HG03064 (cell line): ENCODE results near the gene MPP2.
"Not testable (repeated sequence)": the region's sequence is repeated elsewhere in the genome, so short reads cannot be mapped to it uniquely, and the experiment has no call there.

Experiments
- ATAC-seq: cut with Tn5 transposase; IDR thresholded peaks from one replicate; pipeline ENCODE4 v1.9.1; 2021; ENCODE audit warnings: low read depth; ENCODE audit not compliant: unreplicated experiment

Gene MPP2, protein sequence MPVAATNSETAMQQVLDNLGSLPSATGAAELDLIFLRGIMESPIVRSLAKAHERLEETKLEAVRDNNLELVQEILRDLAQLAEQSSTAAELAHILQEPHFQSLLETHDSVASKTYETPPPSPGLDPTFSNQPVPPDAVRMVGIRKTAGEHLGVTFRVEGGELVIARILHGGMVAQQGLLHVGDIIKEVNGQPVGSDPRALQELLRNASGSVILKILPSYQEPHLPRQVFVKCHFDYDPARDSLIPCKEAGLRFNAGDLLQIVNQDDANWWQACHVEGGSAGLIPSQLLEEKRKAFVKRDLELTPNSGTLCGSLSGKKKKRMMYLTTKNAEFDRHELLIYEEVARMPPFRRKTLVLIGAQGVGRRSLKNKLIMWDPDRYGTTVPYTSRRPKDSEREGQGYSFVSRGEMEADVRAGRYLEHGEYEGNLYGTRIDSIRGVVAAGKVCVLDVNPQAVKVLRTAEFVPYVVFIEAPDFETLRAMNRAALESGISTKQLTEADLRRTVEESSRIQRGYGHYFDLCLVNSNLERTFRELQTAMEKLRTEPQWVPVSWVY

DNA sequence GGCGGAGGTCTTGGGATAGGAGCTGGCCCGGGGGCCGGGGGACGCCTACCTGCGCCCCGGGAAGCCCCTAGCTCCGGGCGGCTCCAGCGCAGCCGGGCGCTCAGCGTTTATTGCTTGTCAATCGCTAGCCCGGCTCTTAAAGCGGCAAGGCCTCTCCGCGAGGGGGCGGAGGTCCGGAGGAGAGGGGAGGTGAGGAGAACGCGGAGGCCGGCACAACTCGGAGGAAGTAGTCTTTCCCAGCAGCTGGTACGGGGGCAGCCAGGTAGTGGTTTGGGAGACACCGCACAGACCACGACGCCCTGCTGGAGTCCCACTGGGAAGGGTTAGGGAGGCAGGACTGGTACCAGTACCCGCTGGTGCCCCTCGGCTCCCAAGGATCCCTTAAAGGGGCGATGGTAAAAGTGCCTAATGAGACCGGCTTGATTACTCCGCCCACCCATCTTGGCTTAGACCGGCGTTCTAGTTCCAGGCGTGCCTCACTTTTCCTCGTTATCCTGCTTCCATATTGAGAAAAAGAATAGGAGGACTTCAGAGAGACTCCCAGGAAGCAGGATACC, at the start of gene MPP2:
TSS of gene MPP2 (minus strand) at position 112 of the 557 bp plus-strand sequence. CDS start 3,076 bp downstream, outside the sequence.
- no peak for ATAC-seq

DNA sequence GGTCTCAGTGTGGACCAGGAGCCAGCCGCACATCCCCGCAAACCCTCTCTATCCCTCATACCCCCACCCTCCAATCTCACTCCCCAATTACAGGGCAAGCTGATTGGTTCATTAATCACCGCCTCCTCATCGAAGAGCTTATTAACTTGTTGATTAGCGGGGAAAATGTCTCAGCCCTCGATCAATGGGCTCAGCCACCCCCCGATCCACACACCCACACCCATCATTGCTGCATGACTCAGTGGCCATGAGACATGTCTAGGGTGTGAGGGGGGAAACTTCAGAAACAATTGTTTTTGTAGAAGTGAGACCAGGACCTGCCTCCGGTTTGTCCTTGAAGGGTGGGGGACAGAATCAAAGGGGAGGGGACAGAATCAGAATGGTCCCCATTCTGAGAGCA, 48.9 kb upstream of the MPP2 start:
- ATAC-seq = no peak

DNA sequence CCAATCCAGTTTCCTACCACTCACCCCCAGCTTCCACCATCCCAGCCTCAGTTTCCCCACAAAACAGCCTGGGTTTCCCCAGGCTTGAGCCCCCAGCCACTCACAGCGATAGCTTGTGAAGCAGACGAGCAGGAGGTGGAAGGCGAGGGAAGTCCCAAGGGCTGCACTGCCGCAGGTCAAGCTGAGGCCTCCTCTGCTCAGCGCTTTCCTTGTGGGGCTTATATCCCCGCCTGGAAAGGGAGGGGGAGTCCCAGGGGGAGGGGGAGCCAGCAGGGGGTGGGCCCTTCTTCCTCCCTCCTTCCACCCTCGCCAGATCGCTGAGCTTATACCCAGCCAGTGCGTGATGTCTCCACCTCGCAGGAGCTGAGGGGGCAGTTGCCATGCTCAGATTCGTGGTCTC, 46.4 kb upstream of the MPP2 start, which contains the start of gene PYY:
TSS of gene PYY (minus strand) at position 195 of the 400 bp plus-strand sequence. CDS start 457 bp downstream, outside the sequence.
- no peak for ATAC-seq

DNA sequence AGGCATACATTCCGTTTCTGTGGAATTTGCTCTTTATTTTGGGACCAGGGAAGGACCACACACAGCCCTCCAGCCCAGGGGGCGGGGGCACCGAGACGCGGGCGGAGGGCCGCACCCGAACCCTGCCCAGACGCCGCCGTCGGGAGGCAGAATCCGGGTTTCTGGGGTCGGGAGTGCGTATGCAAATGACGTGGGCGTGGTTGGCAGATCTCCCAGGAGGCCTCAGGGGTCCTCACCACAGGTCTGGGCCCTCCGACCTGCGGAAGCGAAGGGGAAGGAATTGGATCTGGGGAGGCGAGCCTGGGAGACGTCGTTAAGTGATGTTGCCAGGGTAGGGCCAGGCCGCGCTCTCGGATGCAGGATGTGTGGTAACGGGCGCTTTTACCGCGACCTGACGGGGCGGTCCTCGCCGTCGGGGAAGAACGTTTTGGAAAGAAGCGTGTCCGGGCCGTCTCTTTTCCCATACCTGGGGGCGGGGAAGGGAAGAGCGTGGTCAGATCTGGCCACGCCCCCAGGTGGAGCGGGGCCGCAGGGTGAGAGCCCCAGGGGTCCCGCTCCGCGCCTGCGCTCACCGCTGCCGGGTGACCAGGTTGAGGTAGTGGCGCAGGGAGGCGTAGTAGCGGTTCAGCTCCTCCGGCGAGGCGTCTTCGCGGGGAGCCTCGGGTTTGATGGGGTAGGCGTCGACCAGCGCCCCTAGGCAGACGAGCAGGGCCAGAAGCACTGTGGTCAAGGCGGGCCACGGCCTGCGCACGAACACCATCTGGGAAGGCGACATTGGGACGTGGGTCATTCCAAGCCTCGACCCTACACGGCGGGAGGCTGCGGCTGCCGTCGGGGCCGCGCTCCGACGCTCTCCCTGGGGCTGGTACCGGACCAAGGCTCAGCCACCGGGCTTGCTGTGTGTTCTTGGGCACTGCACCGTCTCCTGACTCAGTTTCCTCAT, 45.7 kb upstream of the MPP2 start:
- ATAC-seq = no peak

DNA sequence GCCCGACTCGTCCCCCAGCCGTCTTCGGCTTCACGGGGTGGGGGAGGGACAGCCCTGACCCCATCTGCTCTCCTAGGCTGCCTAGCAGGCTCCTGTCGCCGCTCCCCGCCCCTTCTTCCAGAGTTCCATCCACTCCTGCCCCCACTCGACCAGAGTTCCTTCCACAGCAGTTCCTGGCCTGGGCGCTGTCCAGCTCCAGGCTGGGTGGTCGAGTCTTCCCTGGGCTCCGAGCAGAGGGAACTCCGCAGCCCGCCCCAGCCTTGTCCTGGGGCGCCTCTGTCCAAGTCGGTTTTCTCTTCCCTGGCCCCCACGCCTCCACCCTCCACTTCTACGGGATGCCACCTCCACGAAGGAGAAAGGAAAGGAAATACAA, 45.0 kb upstream of the MPP2 start:
- no peak for ATAC-seq

DNA sequence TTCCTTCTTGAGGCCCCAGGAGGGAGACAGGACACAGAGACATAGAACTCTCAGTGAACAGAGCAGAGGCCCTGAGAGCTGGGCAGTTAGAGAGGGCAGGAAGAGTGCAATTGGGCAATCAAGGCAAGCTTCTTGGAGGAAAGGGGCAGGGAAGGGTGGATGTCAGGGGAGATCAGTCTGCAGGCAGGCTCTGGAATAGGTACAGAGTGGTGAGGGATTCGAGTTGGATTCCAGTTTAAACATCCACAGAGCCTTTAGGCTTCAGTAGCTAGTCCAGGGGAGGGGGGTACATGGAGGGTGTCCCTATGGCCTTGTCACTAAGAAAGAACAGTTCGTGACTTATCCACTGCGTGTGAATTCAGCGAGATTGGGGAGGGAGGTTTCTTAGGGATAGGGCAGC, 44.4 kb upstream of the MPP2 start:
- ATAC-seq = no peak

DNA sequence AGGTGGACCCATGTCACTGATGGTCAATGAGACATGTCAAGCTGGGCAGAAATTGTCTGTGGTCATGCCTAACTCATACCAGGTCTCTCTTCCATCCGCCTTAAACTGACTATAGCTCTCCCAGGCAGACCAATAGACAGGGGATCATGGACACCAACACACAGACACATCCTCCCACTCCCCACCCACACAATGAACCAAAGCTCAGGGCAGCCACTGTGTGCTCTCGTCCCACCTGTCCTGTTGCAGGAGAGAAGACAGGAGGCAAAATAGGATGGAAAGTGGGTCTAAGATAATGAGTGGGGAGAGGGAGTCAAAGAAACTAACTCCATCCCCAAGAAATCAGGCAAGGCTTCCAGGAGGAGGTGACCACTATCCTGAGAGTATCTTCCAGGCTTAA, 43.2 kb upstream of the MPP2 start:
- ATAC-seq = no peak

DNA sequence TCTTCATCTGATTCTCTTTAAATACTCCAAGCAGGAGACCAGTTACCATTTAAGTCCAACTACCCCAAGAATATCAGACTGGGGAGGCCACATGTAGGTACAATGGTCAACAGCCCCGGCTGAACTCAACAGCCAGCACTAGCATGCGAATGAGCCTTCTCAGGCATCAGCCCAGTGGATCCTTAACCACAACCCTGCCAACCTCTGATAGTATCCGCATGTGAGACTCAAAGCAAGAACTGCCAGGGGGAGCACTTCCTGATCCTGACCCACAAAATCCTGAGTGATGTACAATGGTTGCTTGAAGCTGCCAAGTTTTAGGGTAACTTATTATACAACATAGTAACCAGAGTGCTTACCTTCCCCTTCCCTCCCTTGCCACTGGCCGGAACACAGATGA, 42.4 kb upstream of the MPP2 start:
- ATAC-seq = no peak

DNA sequence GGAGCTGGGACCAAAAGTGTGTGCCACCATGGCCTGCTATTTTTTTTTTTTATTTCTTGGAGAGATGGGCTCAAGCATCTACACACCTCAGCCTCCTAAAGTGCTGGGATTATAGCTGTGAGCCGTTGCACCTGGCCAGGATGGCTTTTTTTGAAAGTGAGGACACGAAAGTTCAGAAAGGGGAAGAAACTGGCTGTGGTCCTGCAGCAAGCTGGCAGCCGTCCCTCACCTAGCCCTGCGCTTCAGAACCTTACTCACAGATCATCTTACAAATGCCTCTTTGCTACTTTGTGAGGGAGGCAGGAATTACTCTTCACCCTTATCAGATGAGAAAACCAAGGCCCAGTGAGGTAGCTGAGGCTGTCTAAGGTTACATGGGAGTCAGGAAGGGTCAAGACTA, 39.4 kb upstream of the MPP2 start:
- ATAC-seq = no peak

DNA sequence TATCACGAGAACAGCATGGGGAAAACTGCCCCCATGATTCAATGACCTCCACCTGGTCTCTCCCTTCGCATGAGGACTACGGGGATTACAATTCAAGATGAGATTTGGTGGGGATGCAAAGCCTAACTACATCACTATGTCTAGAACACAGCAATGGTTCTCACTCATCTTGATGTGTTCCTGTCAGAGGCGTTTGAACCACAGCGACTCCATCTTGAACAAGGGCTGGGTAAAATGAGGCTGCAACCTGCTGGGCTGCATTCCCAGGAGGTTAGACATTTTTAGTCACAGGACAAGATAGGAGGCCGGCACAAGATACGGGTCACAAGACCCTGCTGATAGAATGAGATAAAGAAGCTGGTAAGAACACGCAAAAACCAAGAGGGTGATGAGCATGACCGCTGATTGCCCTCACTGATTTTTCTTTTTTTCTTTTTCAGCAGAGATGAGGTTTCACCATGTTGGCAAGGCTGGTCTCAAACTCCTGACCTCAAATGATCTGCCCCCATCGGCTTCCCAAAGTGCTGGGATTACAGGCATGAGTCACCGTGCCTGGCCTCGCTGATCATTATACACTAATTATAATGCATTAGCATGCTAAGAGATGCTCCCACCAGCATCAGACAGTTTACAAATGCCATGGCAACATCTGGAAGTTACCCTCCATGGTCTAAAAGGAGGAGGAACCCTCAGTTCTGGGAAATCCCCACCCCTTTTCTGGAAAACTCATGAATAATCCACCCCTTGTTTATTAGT, 37.9 kb upstream of the MPP2 start:
- no peak for ATAC-seq

DNA sequence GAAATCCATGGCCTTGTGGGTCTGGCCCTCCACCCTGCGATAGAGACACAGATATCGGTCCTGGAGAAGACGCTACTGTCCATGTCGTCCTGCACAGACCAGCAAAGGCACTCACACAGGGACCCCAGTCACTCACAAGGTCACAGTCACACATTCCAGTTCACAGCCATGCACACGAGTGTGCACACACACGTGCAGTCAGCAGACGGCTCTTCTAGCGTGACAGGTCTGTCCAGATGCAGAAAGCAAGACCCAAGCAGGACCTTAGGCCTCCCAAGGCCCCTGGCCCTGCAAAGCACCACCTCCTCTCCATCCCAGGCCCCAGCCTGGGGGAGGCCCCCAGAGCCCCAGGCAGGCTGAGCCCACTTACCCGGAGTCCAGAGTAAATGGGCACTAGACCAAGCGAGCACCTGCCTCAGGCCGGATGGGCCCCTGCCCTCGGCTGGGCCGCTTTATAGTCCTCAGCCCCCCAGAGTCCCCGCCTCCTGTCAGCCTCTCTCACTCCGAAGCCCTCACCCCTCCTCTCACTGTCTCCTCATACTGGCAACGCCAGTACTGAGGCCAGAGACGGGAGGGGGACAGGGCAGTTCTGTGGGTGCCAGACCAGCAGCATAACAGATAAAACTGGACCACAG, 34.8 kb upstream of the MPP2 start, which contains the start of gene PPY:
TSS of gene PPY (minus strand) at position 426 of the 635 bp plus-strand sequence. CDS start 822 bp downstream, outside the sequence.
- ATAC-seq = no peak

DNA sequence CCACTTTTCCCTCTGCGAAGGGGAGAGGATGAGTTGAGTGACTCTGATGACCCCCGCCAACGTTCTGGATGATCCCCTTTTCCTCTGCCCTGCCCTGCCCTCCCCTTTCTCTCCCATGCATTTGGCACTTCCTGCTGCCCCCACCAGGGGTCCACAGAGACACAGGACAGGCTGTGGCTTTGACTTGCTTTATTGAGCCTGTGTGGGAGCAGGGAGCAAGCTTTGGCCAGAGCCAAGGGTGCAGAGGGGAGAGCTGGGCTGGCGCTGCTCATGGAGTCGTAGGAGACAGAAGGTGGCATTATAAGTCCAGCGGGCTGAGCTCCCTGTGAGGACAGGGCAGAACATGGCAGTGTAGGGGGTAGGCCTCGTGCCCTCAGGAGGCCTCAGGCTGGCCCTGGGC, 33.3 kb upstream of the MPP2 start:
- no peak for ATAC-seq

DNA sequence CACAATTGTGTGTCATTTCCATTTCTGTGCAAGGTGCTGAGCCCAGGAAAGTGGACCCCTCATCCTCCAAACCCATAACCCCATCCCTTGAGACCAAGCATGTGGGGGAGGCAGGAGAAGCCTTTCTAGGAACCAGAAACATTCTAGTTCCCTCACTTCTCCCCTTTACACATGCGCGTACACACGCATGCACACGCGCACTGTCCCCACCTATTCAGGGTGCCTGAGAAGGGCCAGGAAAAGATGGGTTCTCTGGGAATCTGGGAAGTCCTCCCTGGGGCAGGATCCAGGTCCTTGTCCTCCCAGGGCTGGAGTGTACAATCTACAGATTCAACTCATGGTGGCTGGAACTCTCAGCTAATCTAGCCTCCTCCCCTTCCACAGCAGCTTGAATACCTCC, 32.5 kb upstream of the MPP2 start:
- ATAC-seq = no peak

DNA sequence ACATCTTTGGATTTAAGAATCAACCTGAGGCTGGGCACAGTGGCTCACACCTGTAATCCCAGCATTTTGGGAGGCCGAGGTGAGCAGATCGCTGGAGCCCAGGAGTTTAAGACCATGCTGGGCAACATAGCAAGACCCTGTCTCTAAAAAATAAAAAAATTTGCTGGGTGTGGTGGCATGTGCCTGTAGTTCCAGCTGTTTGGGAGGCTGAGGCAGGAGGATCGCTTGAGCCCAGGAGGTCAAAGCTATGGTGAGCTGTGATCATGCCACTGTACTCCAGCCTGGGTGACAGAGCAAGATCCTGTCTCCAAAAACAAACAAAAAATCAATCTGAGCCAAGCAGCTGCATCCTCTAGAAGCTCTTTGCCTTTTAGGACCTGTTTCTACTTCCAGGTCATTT, 32.1 kb upstream of the MPP2 start:
- ATAC-seq = not testable (repeated sequence)

DNA sequence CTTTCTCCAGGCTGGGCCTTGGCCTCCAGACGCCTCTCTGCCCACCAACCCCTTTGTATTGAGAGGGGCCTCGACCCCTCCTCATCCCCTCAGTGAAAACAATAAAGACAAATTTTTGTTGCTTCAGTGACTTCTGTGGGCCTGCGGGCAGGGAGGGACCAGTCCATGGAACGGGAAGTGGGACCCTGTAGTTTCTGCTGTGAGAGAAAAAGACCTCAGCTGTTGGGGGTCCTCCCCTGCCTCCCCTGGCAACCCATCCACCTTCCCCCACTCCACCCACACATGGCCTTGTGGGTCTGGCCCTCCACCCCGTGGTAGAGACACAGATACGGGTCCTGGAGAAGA, 31.5 kb upstream of the MPP2 start:
- no peak for ATAC-seq

DNA sequence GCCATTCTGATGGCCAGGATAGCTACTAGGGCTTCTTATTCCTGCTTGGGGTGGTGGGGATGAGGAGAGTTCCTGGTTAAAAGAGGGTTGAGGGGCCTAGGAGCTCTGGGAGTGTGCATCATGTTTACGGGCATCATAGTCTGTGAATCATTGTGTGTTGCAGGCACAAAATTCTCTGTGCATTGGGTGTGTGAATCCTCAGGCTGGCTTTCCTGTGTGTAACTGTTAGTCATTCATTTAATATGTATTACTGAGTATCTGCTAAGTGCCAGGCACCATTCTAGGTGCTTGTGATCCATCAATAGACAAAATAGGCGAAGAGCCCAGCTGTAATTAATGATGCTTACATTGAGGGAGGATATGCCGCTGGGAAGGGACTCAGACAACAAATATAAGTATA, 29.1 kb upstream of the MPP2 start:
- no peak for ATAC-seq

DNA sequence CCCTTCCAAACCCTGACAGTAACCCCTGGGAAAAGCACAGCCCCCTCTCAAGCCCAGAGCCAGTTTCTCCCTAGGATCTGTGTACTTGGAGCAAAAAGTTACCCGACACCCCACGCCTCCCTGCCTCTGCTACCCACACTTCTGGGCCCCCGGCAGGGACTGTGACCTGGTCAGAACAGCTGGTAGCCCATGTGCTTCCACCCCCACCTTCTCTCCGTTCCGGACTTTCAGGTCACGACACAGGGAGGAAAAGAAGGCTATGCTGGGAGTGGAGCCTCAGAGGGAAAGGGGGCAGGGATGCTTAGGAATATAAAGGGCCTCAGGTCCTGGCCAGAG, 28.6 kb upstream of the MPP2 start:
- no peak for ATAC-seq

DNA sequence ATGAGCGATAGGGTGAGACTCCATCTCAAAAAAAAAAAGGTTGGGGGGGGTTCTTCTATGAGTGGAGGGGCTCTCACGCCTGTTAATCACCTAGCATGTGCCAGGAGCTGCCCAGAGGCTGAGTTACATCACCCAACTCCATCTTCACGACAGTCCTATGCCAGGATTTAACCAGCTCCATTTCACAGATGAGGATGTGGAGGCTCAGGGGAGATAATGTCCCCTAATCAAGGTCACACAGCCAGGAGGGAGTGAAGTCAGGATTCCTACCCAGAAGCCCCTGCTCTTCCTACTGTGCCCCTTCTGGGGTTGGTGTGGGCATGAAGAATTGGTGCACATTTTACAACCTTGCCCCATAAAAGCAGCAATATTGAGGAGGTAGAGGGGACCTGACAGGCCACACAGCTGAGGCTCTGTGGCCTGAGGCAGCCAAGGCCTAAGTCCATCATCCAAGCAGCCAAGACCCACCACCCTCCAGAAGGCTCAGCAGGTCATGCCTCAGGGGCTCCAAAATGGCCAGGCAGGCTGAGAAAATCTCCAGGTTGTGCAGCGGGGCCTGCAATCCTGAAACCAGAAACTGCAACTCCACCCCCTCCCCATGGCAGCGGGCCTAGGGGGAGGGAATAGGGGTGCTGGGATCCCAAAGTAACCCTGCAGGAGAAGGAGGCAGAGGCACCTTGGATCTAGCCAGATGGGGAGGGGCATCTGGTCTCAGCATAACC, 28.0 kb upstream of the MPP2 start:
- no peak for ATAC-seq

DNA sequence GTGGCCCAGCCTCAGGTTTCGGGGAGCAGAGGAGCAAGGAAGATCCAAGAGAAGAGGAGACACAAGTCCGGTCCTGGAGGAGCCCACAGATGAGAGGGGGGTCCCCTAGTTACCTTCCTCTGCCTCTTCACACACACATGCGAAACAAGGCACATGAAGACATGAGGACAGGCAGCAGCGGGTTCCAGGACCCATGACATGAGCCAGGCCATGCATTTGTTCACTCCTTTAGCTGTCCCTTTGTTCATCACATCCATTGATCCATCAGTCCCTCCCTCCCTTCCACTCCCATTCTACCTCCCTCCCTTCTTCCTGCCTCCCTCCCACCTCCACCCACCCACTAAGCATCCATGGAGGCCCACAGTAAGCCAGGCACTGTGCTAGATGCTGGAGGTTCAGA, 25.6 kb upstream of the MPP2 start:
- ATAC-seq = no peak
